HepG2 (cell line): Measurements from ENCODE around the gene ABCB8. TPM values are rescaled to one million over a fixed set of nuclear protein-coding genes. Genes with fewer than 3 reads are reported as not detected.

Experiments
- CHD2 ChIP-seq: IDR thresholded peaks from 2 replicates; pipeline ENCODE4 v1.6.1; 2011; ENCODE audit warnings: low read depth, low read length, improper control_type of control experiment
- DNMT1 ChIP-seq: sonication (generic); formaldehyde crosslinking; IDR thresholded peaks from 2 replicates; pipeline ENCODE4 v1.5.1; 2020; ENCODE audit warnings: mild to moderate bottlenecking, missing genetic modification reagents
- JUNB ChIP-seq: sonication (generic); formaldehyde crosslinking; IDR thresholded peaks from 2 replicates; pipeline ENCODE4 v1.8.0; 2022; ENCODE audit warnings: missing genetic modification reagents, mild to moderate bottlenecking, borderline replicate concordance
- MAFF ChIP-seq: IDR thresholded peaks from 2 replicates; pipeline ENCODE4 v1.6.1; 2011; ENCODE audit warnings: low read depth, low read length, improper control_type of control experiment
- THRA ChIP-seq: sonication (generic); formaldehyde crosslinking; IDR thresholded peaks from 2 replicates; pipeline ENCODE4 v1.4.0; 2020; ENCODE audit warnings: missing genetic modification reagents, borderline replicate concordance
- ZFX ChIP-seq: sonication (generic); formaldehyde crosslinking; IDR thresholded peaks from 2 replicates; pipeline ENCODE4 v1.4.0; 2020; ENCODE audit warnings: mild to moderate bottlenecking, low read depth, missing genetic modification reagents, moderate library complexity
- ZNF18 ChIP-seq: sonication (generic); formaldehyde crosslinking; IDR thresholded peaks from 2 replicates; pipeline ENCODE4 v1.8.0; 2022; ENCODE audit warnings: mild to moderate bottlenecking, missing genetic modification reagents; ENCODE audit not compliant: insufficient replicate concordance
- ZNF598 ChIP-seq: sonication (generic); formaldehyde crosslinking; IDR thresholded peaks from 2 replicates; pipeline ENCODE4 v1.5.1; 2020; ENCODE audit warnings: mild to moderate bottlenecking, missing genetic modification reagents, borderline replicate concordance
- ZNF646 ChIP-seq: sonication (generic); formaldehyde crosslinking; IDR thresholded peaks from 2 replicates; pipeline ENCODE4 v1.9.0; 2021; ENCODE audit warnings: mild to moderate bottlenecking, missing genetic modification reagents
- ZNF772 ChIP-seq: sonication (generic); formaldehyde crosslinking; IDR thresholded peaks from 2 replicates; pipeline ENCODE4 v1.5.0; 2020; ENCODE audit warnings: mild to moderate bottlenecking, missing genetic modification reagents
- ZSCAN9 ChIP-seq: IDR thresholded peaks from 2 replicates; pipeline ENCODE4 v1.6.1; 2016; ENCODE audit warnings: borderline replicate concordance
- polyA plus RNA-seq, 8 experiments: library from polyadenylated mRNA; depleted of rRNA in 3 of 8; stranded (reverse) in 7 of 8; unstranded in 1 of 8; fragments of >200 nt; fragmentation: Illumina TruSeq in 4 of 8; extraction: Trizol in 4 of 8; gene quantifications; 2 replicates each; pipeline versions ENCODE4 v1.2.1 to v1.2.3, GENCODE V29; 2011 to 2016; ENCODE audit warnings: low read depth in 4 of 8, missing spikeins in 1 of 8, mixed read lengths in 1 of 8; ENCODE audit not compliant: insufficient read depth in 1 of 8
- total RNA-seq, 5 experiments: library from RNA; depleted of rRNA; stranded (reverse); fragments of >200 nt; fragmentation: Illumina TruSeq; extraction: Trizol; gene quantifications; 2 replicates each; pipeline ENCODE4 v1.2.3, GENCODE V29; 2016; ENCODE audit warnings: low read depth in 1 of 5
- TF ChIP-seq, protein P1 (sequence below): sonication (generic); formaldehyde crosslinking; IDR thresholded peaks from 2 replicates; pipeline ENCODE4 v1.4.0; 2020; ENCODE audit warnings: missing genetic modification reagents, borderline replicate concordance
- TF ChIP-seq, protein P2 (sequence below): sonication (generic); formaldehyde crosslinking; IDR thresholded peaks from 2 replicates; pipeline ENCODE4 v1.8.0; 2022; ENCODE audit warnings: mild to moderate bottlenecking, missing genetic modification reagents, borderline replicate concordance
- TF ChIP-seq, protein P3 (sequence below): sonication (generic); formaldehyde crosslinking; IDR thresholded peaks from 2 replicates; pipeline ENCODE4 v1.8.0; 2023; ENCODE audit warnings: mild to moderate bottlenecking, missing genetic modification reagents

The ABCB8 gene
- total and polyA plus RNA-seq, 2 of the 13 experiments (the other 11 are each of a cell fraction or from before 2014, with no cell fraction given) = 6.6 to 16.7 TPM

GRCh38 chr7:150983893-150984368 is 44.3 kb upstream of the ABCB8 start (continued):
- TF ChIP-seq ZNF646 (no peak), ZNF598 (CRISPR knock-in tag) (no peak), MAFF (peak; percentile 59), ZNF772 (CRISPR knock-in tag) (no peak), CHD2 (no peak), JUNB (no peak), DNMT1 (CRISPR knock-in tag) (no peak), ZFX (CRISPR knock-in tag) (no peak), THRA (CRISPR knock-in tag) (0 out of 2 replicates have a peak, but pooled peaks have one; percentile 61), ZSCAN9 (CRISPR knock-in tag) (peak; percentile 93), ZNF18 (no peak)
- TF ChIP-seq, protein P1, sequence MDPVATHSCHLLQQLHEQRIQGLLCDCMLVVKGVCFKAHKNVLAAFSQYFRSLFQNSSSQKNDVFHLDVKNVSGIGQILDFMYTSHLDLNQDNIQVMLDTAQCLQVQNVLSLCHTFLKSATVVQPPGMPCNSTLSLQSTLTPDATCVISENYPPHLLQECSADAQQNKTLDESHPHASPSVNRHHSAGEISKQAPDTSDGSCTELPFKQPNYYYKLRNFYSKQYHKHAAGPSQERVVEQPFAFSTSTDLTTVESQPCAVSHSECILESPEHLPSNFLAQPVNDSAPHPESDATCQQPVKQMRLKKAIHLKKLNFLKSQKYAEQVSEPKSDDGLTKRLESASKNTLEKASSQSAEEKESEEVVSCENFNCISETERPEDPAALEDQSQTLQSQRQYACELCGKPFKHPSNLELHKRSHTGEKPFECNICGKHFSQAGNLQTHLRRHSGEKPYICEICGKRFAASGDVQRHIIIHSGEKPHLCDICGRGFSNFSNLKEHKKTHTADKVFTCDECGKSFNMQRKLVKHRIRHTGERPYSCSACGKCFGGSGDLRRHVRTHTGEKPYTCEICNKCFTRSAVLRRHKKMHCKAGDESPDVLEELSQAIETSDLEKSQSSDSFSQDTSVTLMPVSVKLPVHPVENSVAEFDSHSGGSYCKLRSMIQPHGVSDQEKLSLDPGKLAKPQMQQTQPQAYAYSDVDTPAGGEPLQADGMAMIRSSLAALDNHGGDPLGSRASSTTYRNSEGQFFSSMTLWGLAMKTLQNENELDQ = peak; percentile 84; the same call in 1 of the 2 replicates
- TF ChIP-seq, protein P2, sequence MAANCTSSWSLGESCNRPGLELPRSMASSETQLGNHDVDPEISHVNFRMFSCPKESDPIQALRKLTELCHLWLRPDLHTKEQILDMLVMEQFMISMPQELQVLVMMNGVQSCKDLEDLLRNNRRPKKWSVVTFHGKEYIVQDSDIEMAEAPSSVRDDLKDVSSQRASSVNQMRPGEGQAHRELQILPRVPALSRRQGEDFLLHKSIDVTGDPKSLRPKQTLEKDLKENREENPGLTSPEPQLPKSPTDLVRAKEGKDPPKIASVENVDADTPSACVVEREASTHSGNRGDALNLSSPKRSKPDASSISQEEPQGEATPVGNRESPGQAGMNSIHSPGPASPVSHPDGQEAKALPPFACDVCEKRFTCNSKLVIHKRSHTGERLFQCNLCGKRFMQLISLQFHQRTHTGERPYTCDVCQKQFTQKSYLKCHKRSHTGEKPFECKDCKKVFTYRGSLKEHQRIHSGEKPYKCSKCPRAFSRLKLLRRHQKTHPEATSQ (CRISPR knock-in tag) = no peak
- TF ChIP-seq, protein P3, sequence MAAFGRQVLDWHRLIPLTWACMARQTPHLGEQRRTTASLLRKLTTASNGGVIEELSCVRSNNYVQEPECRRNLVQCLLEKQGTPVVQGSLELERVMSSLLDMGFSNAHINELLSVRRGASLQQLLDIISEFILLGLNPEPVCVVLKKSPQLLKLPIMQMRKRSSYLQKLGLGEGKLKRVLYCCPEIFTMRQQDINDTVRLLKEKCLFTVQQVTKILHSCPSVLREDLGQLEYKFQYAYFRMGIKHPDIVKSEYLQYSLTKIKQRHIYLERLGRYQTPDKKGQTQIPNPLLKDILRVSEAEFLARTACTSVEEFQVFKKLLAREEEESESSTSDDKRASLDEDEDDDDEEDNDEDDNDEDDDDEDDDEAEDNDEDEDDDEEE (CRISPR knock-in tag) = no peak
